Medulla oblongata (tissue), 1 donor: ENCODE data around the gene NFYA.

Experiments used
- DNase-seq: peaks from one replicate; pipeline ENCODE4 v3.0.0-alpha.2; 2015; ENCODE audit errors: extremely low spot score

The NFYA gene

DNA sequence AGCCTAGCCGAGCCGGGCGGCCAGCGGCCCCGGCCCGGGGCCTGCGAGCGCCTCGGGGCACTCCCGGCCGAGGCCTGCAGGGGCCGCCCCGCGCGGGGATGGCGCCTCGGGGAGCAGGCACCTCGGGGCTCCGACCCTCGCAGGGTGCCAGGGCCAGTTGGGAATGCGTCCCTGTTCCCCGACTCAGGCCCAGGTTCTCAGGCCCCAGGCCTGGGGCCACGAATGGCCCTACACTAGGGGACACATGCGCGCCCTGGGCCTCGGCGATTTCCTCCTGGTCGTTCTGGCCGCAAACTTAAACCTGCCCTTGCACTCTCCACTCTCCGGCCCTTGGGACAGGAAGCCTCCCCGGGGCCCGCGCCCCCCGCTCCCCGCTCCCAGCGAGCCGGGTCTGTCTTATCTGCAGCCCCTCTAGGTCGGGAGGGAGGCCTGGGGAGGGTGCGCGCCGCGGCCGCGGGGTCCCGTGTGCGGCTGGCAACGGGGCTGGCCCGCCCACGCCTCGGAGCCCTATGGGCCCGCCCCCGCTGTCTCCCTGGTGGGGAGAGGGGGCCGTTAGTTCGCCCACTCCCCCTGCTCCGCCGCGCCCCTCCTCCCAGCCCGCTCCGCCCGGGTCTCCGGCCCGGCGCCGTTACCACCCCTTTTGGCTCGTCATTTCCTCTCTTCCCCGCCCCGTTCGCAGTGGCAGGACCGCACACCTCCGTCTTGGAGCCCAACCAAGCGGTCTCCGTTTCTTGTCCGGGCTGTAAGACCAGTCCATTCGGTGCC is 611 bp downstream of the NFYA start:
- DNase-seq, result peak; percentile 80

DNA sequence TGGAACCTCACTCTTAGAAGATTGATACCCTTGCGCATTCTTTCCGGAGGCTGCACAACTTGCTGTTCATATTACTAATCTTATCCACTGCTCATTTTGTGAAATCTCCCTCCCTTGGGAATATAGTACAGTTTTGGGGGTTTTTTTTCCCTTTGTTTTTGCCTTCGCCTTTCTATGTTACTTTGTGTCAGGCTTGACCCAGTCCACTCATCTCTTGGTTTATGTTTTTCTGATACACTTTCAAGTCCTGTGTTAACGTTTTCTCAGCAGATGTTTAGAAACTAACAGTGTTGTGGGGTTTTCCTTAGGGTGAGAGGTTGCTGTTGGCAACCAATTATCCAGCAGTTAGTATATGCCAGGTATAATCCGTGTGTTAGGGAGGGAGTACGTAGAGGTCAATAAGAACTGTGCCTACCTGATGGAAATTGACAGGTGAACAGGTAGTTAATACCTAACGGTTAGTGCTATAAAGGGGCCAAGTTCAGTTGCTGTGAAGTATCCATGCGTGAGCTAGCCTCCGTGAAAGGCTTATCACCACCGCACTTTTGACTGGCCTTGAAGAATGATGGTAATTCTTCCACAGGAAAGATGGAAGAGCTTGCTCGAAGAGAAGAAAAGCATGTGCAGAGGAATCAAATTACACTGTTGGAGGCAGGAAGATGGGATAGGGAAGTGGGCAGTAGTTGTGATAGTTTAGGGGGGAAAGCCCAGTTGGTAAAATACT is 1.4 kb downstream of the NFYA start:
- no peak for DNase-seq

DNA sequence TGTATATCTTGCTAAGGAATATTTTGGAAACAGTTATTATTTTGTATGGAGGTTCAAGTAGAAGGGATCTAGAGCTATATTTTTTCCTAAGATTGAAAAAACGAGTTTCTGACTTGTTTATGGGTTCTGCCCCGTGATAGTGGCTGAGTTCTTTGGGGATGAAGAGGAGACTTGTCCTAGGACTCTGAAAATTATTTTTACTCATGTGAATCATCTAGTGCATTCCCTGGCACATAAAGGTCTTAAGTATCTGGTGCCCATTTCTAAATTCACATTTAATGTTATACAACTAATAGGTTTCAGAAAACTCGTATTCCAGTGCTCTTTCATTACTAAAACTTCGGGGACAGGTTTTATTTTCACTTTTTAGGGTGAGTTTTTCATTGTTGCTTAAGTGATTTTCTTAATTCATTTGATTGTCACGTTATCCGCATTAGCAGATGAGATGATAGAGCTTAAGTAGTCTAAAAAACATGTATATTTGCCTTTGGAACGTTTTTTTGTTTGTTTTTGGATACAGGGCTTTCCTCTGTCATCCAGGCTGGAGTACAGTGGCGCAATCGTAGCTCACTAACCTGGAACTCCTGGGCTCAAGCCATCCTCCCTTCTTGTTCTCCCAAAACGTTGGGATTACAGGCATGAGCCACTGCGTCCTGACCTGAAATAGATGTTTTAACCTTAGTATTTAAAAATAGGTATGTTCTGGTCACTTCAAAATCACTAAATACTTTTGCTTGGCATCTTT is 2.1 kb downstream of the NFYA start:
- DNase-seq, result no peak

DNA sequence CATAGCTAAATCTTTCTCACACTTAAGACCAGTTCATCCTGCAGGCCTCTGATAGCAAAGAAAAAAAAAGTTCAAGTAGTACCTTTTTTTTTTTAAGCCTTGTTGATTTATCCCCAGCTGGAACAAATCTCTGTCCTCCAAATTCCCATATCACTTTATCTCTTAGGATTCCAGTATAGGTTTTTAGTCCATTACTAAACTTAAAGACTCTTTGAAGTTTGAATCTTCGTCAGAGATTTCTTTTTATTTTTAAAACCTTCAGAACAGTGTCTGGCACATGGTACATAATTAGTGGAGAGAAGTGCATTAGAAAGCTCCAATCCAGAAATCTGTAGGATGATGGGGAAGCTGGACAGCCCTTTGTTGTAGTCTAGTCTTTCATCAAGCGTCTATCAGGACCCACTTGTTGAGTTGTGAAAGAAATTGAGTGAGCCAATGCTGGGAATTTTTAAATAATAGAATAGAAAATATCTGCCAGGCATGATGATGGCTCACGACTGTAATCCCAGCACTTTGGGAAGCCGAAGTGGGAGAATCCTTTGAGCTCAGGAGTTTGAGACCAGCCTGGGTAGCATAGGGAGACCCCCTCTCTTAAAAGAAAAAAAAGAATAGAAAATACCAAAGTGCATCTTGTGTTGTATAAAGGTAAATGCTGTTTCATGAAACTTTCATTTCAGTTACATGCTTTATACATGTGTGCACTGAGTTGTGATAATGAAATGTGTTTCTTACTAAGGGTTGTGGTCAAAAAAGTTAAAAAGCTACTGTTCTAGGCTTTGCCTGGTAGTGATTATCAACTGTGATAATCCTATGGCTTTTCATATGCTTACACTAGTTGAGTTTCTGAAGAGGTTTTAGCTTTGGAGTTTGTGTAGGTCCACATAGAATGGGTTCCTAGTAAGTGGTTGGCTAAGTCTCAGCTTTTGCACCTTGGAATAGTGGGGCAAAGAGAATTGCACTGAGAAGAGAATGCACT is 3.2 kb downstream of the NFYA start:
- DNase-seq, result no peak

DNA sequence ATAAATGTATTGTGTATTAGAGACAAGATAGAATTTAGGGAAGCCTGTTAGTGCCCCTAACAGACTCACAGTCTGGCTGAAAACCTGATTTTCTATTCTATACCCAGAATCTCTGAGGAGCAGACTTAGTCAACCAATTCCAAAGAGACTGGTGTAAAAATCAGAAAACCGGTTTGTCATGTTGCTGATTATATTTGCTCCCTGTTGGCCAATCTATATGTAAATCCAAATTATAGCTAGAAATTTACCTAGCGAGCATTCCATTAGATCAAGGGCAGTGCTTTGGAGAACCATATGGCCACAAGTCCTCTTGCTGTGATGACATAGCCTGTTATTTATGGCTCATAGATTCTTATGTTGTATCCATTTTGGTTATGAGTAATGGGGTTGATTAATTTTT is 4.8 kb downstream of the NFYA start:
- no peak for DNase-seq

DNA sequence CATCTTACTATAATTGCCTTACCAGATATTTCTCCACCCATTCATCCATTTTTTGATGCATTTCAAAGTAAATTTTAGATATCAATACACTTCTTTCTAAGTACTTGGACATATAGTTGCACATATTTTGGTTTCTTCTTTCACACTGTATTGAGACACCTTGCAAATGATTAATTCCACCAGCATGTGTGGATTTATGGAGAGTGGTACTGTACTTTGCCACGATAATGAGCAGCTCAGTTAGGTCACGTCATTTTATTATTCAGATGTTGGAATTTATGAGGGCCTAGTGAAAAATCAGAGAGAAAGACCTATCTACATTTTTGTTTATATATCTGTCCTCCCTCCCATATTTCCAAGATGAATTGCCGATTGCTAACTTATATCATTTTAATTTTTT is 5.3 kb downstream of the NFYA start:
- no peak for DNase-seq

DNA sequence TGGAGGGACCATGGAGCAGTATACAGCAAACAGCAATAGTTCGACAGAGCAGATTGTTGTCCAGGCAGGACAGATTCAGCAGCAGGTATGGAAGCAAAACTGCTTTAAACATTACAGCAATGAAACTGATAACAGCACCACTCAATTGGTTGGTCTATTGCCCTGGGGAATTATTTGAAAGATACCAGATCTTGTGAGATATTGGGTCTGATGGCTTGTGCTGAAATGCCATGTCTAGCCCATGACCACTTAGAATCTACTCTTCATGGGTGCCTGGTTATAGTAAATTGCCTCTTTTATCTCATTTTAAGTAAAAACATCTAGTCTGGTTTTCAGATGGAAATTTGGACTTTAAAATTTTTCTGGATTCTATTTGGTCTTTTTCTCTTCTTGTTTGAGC is 6.3 kb downstream of the NFYA start:
- DNase-seq, result no peak

DNA sequence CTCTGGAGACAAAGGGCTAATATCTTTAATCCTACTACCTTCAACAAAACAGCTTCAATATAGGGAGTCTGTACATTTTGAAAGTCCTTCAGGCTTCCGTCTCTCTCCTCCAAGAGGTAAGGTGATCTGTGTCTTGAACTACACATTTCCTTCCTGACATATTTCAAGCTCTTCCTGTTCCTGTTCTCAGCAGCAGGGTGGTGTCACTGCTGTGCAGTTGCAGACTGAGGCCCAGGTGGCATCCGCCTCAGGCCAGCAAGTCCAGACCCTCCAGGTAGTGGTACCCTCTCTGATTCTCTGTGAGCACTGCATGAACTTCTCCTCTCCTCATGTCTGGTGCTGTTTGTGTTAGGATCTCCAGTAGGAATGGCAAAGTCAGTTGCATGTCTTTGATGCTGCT is 7.8 kb downstream of the NFYA start:
- no peak for DNase-seq

DNA sequence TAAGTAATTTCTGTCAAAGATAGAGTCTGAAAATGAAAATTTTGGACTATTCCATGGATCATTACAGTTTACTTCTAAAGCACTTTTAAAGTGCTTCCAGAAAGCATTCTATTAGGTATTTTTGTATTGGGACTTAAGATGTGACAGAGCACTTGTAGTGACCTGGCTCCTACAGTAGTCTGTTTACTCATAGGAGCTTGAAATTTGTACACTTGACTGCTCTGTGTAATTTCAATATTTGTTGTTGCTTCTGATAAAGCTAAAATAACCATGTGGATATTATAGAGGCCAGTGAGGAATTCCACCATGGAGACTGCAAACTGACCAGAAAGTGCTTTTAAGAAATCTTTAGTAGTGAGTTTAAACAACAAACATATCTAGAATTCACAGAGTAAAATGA is 10.3 kb downstream of the NFYA start:
- no peak for DNase-seq

DNA sequence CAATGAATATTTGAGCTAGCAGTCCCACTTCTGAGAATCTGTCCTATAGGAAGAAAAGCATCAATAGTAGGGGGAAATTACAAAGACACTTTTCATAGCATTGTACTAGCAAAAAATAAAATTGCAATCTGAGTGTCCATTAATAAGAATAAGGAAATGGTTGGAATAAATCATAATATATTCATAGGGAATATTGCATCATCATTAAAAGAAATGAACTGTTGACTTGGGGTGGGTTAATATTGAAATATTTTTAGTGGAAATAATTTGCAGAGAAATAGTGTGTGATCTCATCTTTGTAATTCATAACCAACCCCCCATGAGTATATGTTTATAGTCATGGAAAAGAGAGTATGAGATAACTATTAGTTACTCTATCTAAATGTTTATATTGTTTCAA is 12.4 kb downstream of the NFYA start:
- DNase-seq, result no peak

DNA sequence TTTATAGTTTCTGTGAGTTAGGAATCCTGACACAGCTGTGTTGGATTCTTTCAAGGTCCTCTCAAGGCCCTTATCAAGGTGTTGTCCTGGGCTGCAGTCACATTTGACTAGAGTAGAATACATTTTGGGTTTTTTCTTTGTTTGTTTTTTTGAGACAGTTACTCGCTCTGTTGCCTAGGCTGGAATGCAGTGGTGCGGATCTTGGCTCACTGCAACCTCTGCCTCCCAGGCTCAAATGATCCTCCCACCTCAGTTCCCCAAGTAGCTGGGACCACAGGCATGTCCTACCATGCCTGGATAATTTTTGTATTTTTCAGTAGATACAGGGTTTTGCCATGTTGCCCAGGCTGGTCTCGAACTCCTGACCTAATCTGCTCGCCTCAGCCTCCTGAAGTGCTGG is 15.7 kb downstream of the NFYA start:
- DNase-seq, result no peak

DNA sequence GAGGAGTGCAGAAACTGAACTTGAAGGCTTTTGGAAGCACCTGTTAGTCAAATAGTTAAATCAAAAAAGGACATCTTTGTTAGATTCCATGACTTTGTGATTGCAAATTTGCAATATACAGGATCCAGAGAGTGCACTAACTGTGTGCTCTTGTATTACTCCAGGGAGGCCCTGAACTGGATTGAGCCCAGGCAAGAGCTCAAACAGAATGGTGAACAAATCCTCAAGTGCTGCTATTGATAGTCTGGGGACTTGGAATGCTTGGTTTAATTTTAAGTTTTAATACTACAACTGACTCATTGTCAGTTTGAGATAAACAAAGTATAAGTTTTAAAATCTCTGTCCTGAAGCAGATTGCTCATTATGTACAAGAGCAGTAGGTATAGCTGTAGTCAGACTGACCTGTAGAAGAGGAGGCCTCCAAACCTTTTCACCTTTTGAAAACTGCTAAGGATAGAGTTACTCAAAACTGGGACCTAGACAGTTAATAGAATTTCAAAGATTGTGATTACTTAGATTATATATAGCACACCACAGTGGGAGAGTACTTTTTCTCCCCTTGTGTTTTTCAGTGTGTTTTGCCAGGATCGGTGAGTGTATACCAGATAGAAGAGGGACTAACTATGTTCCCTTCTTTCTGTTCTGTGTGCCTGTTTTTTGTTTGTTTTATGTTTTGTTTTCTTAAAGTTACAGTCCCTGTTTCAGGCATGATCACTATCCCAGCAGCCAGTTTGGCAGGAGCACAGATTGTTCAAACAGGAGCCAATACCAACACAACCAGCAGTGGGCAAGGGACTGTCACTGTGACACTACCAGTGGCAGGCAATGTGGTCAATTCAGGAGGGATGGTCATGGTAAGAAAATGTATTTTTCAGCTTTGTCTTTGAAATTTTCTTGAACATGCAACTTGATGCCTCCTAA is 18.3 kb downstream of the NFYA start:
- no peak for DNase-seq

DNA sequence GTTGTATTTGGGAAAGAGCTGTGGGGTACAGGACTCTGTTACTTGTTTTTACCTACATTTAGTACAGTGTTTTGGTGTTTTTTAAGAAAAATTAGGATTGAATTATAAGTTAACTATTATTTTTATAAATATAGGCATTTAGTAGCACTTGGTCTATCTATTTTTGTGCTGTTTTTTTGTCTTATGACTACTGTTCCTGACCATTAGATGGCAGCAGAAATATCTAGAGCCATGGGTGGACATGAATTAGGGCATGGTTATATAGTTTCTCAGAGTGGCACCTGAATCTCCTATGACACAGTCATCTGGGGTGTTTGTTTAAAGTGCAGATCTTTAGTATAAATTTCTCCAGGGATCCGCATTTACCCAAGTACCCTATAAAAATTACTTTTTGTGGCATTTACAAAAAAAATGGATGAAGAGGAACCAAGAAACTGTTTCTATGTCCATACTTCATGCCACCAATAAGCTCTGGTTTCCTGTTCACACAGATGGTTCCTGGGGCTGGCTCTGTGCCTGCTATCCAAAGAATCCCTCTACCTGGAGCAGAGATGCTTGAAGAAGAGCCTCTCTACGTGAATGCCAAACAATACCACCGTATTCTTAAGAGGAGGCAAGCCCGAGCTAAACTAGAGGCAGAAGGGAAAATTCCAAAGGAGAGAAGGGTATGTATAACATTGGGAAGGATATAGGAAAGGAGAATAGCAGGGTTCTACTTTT is 19.8 kb downstream of the NFYA start:
- DNase-seq, result no peak

DNA sequence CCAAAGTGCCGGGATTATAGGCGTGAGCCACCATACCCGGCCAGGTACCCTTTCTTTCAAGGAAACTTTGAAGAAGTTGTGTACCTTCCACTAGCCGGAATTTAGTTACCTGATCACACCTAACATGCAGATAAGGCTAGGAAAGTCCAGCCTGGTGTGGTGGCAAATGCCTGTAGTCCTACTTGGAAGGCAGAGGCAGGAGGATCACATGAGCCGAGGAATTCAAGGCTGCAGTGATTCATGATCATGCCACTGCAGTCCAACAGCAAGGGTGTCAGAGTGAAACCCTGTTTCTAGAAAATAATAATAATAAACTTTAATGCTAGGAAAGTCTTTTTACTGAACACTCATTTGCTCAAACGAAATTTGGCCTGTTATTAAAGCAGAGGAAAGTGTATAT is 21.0 kb downstream of the NFYA start:
- no peak for DNase-seq

DNA sequence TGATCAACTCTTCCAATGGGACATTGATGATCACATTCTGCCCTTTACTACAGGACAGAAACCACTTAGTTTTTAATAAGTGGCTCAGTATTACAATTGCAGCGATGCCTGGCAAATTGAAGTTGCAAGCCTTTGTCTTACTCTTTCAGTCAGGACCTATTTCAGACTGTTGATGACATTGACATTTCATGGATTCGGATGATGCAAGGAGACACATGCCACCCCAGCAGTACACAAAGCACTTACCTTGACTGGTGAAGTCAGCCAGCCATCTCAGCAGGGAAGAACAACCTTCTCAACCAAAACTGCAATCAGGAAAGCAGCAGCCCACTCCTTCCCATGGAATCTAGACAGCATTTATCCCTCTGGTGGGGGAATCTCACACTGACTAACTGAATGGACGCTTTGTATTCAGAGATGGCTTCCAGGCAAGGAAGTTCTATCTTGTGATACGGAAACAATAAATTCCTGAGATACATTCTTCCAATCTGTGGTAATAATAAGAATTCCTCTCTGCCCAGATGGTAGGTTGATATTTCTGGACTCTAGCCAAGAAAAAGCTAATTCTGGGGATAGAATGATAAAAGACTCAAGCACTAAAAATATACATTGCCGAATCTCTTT is 24.8 kb downstream of the NFYA start:
- peak; percentile 7 for DNase-seq

DNA sequence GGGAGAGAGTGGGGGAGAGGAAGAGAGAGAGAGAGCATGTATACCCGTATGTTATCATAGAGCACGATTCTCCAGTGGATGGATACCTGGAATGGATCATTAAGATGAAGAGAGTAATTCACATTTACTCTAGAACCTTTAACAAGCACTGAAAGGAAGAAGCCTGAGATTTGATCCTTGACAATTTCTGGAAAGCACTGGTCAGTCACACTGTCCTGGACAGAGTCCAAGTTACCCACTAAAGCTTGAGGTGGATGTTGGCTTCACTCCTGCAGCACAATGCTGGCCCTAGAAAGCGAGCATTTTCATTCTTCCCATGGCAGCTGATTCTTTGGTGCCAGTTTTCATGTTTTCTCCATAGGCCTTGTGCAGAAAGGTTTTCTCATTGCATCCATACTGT is 25.6 kb downstream of the NFYA start:
- peak; percentile 35 for DNase-seq

DNA sequence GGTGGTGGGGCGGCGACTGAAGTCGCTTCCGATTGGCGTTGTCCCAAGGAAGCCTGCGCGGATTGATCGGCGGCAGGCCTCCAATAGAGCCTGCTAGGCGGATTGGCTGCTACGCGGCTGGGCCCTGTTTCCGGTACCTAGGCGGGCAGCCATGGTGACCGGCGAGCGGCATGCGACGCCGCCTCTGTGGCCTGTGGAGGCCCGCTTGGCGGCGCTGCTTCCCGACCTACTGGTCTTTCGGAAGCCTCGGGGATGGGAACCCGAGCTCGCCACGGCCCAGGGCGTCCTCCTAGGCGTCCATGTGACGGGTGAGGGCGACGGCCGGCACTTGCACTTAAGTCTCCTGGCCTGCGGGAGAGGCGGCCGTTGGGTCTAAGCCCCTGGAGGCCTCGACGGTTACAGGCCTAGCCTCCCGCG is 28.1 kb downstream of the NFYA start:
- DNase-seq, result no peak

DNA sequence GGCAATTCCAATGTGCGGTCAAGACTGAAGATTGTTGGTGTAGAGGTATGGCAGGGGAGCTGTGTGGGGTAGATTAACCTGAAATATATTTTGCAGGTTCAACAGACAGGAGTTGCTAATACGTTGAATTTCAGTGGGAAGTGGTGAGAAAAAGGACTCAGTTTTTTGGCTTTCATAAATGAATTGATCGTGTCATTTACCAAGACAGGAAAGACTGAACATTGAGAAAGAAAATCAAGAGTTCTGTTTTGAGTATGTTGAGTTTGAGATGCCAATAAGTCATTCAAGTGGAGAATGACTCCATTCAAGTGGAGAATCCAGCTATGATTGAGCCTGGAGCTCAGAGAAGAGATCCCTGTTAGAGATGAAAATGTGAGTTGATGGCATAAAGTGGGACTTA is 31.1 kb downstream of the NFYA start:
- DNase-seq, result no peak

DNA sequence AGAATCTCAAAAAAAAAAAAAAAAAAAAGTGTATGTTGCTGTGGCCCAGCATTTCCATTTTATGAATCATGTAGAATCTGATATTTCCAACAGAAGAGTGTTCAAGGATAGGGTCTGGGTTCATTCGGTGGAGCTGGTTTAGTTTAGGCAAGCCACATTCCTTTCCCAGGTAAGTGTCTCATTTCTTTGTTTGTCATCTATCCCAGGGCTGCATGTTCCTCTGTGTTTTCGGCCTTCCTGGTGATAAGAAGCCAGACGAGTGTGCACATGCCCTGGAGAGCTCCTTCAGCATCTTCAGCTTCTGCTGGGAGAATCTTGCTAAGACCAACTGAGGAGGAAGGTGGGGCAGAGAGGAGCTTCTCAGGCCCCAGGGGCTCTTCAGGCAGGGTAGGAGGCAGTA is 38.2 kb downstream of the NFYA start:
- no peak for DNase-seq
